A549 (cell line): Measurements from ENCODE around the gene ADAMTS1. TPM values are rescaled to one million over a fixed set of nuclear protein-coding genes. Genes with fewer than 3 reads are reported as not detected.

Experiments used
- ATAC-seq, 2 experiments: fragments of 200-7000 bp in 1 of 2; fragments of >200 bp in 1 of 2; cut with Nextera tagmentation in 1 of 2; cut with Tn5 transposase in 1 of 2; 3 replicates each; pipeline versions ENCODE4 v1.8.0 to v1.9.1; 2018 to 2020; ENCODE audit warnings: mild to moderate bottlenecking in 1 of 2, moderate library complexity in 1 of 2
- CTCF ChIA-PET: fragments of 300-600 bp; sonication (Branson Sonifier 250); formaldehyde crosslinking; extraction: SDS; loops from one replicate; lab custom pipeline; 2021; ENCODE audit warnings: antibody characterized with exemption, inconsistent platforms; lab: Yijun Ruan, JAX
- POLR2A ChIA-PET: fragments of 350-600 bp; formaldehyde crosslinking; extraction: SDS; loops from one replicate; lab custom pipeline; 2021; ENCODE audit warnings: antibody characterized with exemption, inconsistent platforms; lab: Yijun Ruan, JAX
- DNase-seq, 2 experiments: peaks; one replicate each; pipeline versions ENCODE4 v3.0.0 to v3.0.0-alpha.2; 2011 to 2016; ENCODE audit warnings: low read depth in 1 of 2, low spot score in 1 of 2
- FAIRE-seq: peaks from 2 replicates; lab custom pipeline; 2011; peaks lifted over from hg19 to GRCh38; lab: Jason Lieb, UNC
- H3K27ac ChIP-seq, 2 experiments: fragments of >200 bp; sonication (Bioruptor Twin); formaldehyde crosslinking; 3 replicates each; pipeline ENCODE4 v1.5.1; 2016 to 2017
- H3K4me1 ChIP-seq: fragments of >200 bp; sonication (Bioruptor Twin); formaldehyde crosslinking; 3 replicates; pipeline ENCODE4 v1.6.1; 2016
- H3K4me2 ChIP-seq: fragments of >200 bp; sonication (Bioruptor Twin); formaldehyde crosslinking; 3 replicates; pipeline ENCODE4 v1.6.1; 2016
- H3K4me3 ChIP-seq: fragments of >200 bp; sonication (Bioruptor Twin); formaldehyde crosslinking; 3 replicates; pipeline ENCODE4 v1.5.1; 2016
- H3K9me3 ChIP-seq: fragments of >200 bp; sonication (Bioruptor Twin); formaldehyde crosslinking; 3 replicates; pipeline ENCODE4 v1.6.1; 2016
- CBX8 ChIP-seq: fragments of 200-600 bp; sonication (generic); IDR thresholded peaks from 2 replicates; pipeline ENCODE4 v1.6.1; 2016
- CHD2 ChIP-seq: fragments of 150-350 bp; IDR thresholded peaks from 2 replicates; pipeline ENCODE4 v1.6.1; 2014; ENCODE audit warnings: low read length; ENCODE audit not compliant: partially characterized antibody
- CHD4 ChIP-seq: fragments of 200-600 bp; sonication (generic); IDR thresholded peaks from 2 replicates; pipeline ENCODE4 v1.6.1; 2016; ENCODE audit warnings: antibody characterized with exemption, mild to moderate bottlenecking, borderline replicate concordance
- CTCF ChIP-seq: fragments of >200 bp; sonication (Bioruptor Twin); formaldehyde crosslinking; IDR thresholded peaks from 3 replicates; pipeline ENCODE4 v1.5.1; 2016
- ELK1 ChIP-seq: fragments of 150-350 bp; IDR thresholded peaks from 2 replicates; pipeline ENCODE4 v1.6.1; 2014; ENCODE audit warnings: low read depth, mild to moderate bottlenecking, low read length
- EP300 ChIP-seq, 2 experiments: fragments of >200 bp; sonication (Bioruptor Twin); formaldehyde crosslinking; IDR thresholded peaks; 2 replicates in 1 of 2; 3 replicates in 1 of 2; pipeline ENCODE4 v1.6.1; 2016 to 2017
- FOSL2 ChIP-seq, 2 experiments: fragments of 450-650 bp in 1 of 2; fragments of >200 bp in 1 of 2; sonication (Bioruptor Twin) in 1 of 2; formaldehyde crosslinking; IDR thresholded peaks; 2 replicates each; pipeline versions ENCODE4 v1.5.0 to v1.6.1; 2016 to 2020; ENCODE audit warnings: mild to moderate bottlenecking in 1 of 2, moderate library complexity in 1 of 2
- GATA3 ChIP-seq: IDR thresholded peaks from 2 replicates; pipeline ENCODE4 v1.6.1; 2012; ENCODE audit warnings: borderline replicate concordance
- HOXA7 ChIP-seq: fragments of 250-450 bp; sonication (Bioruptor Pico); IDR thresholded peaks from 2 replicates; pipeline ENCODE4 v1.5.0; 2020; ENCODE audit warnings: mild to moderate bottlenecking, moderate library complexity
- HOXB13 ChIP-seq: fragments of 250-450 bp; sonication (Bioruptor Pico); IDR thresholded peaks from 2 replicates; pipeline ENCODE4 v1.5.0; 2020; ENCODE audit warnings: low read depth, mild to moderate bottlenecking, moderate library complexity
- JUN ChIP-seq, 2 experiments: fragments of >200 bp; sonication (Bioruptor Twin); formaldehyde crosslinking; IDR thresholded peaks; 2 replicates in 1 of 2; 3 replicates in 1 of 2; pipeline ENCODE4 v1.6.1; 2016 to 2017
- KDM1A ChIP-seq: fragments of 200-600 bp; sonication (generic); IDR thresholded peaks from 2 replicates; pipeline ENCODE4 v1.6.1; 2016; ENCODE audit warnings: low read depth, mild to moderate bottlenecking
- MAFK ChIP-seq: fragments of 450-650 bp; IDR thresholded peaks from 2 replicates; pipeline ENCODE4 v1.6.1; 2014; ENCODE audit not compliant: partially characterized antibody
- MAX ChIP-seq: IDR thresholded peaks from 2 replicates; pipeline ENCODE4 v1.6.1; 2012
- MAZ ChIP-seq: fragments of 150-350 bp; IDR thresholded peaks from 2 replicates; pipeline ENCODE4 v1.6.1; 2014; ENCODE audit warnings: antibody characterized with exemption, low read depth, low read length, borderline replicate concordance
- NFE2L2 ChIP-seq: fragments of 150-350 bp; conservative IDR thresholded peaks from 2 replicates; pipeline ENCODE4 v1.6.1; 2014; ENCODE audit warnings: low read length
- POLR2AphosphoS2 ChIP-seq: conservative IDR thresholded peaks from 2 replicates; pipeline ENCODE4 v1.6.1; 2012; ENCODE audit warnings: low read length, improper control_type of control experiment, inconsistent platforms
- RARB ChIP-seq: fragments of 250-450 bp; sonication (Bioruptor Pico); IDR thresholded peaks from 2 replicates; pipeline ENCODE4 v1.8.0; 2021; ENCODE audit warnings: mild to moderate bottlenecking, moderate library complexity
- RCOR1 ChIP-seq: fragments of 150-350 bp; IDR thresholded peaks from 2 replicates; pipeline ENCODE4 v1.6.1; 2014; ENCODE audit warnings: antibody characterized with exemption, low read length, low read depth
- SMC3 ChIP-seq: fragments of >200 bp; sonication (Bioruptor Twin); formaldehyde crosslinking; IDR thresholded peaks from 3 replicates; pipeline ENCODE4 v1.6.1; 2018; ENCODE audit warnings: inconsistent platforms
- WGBS: methylation state at CpG from one replicate; pipeline ENCODE4 v1.1.6; 2017; ENCODE audit errors: missing lambda C conversion rate; 5-methylcytosine and 5-hydroxymethylcytosine counted together
- polyA plus RNA-seq, 4 experiments: library from polyadenylated mRNA; depleted of rRNA in 3 of 4; stranded (reverse); fragments of >200 nt; fragmentation: RNase III in 1 of 4; extraction: RNeasy Plus Mini Kit Qiagen cat#74134 plus additional on column Dnase treatment in 1 of 4; gene quantifications; 2 replicates in 3 of 4; 3 replicates in 1 of 4; pipeline ENCODE4 v1.2.3, GENCODE V29; 2011 to 2017

The ADAMTS1 gene
- polyA plus RNA-seq, 2 of the 4 experiments (the other 2 are of a cell fraction) = 0.17 TPM

- Histone ChIP-seq H3K9me3 (no peaks in the 10 kb centered on the region), H3K4me3 (no peak overlapping the region), H3K4me1 (no peaks in the 10 kb centered on the region), H3K27ac (no peak overlapping the region), H3K4me2 (peak overlapping the region; percentile 22; the same call in 1 of the 3 replicates)
- TF ChIP-seq FOSL2 (IDR thresholded peaks at IDR 0.05) (no peak), FOSL2 (CRISPR knock-in tag; IDR thresholded peaks at IDR 0.05) (0 out of 2 replicates have a peak, but pooled peaks have one; percentile 28), EP300 (IDR thresholded peaks at IDR 0.05) (no peak), CTCF (no peak)
- DNase-seq (peak; percentile 4 to 55), FAIRE-seq (no peak), ATAC-seq (peak; percentile 58 to 81; a peak in 5 of 6 replicates)
- 2% methylated on average over 6 of the region's 6 CpGs for WGBS
- ChIA-PET POLR2A (no interaction called here), CTCF (no interaction called here)
These were observed 49.3 kb downstream of the ADAMTS1 start for GRCh38 chr21:26795866-26796329.

GRCh38 chr21:26795412-26795805 is 49.8 kb downstream of the ADAMTS1 start:
- TF ChIP-seq POLR2AphosphoS2 = no peak
- TF ChIP-seq NFE2L2 = no peak
- no peak for TF ChIP-seq RARB (CRISPR knock-in tag)
- no peak for TF ChIP-seq CHD4
- no peak for TF ChIP-seq RCOR1
- TF ChIP-seq MAZ = no peak
- TF ChIP-seq HOXB13 (CRISPR knock-in tag) = no peak
- TF ChIP-seq GATA3 = no peak
- no peak for TF ChIP-seq CBX8
- no peak for TF ChIP-seq ELK1
- no peak for TF ChIP-seq JUN (IDR thresholded peaks at IDR 0.05)
- ChIA-PET CTCF (no interaction called here), POLR2A (no interaction called here)
- Histone ChIP-seq H3K4me3 (no peak overlapping the region), H3K4me2 (peak overlapping the region; percentile 22; the same call in 1 of the 3 replicates), H3K9me3 (no peaks in the 10 kb centered on the region), H3K4me1 (no peaks in the 10 kb centered on the region), H3K27ac (no peak overlapping the region)
- ATAC-seq (no peak), DNase-seq (no peak), FAIRE-seq (no peak)
- WGBS = 54% methylated on average over 10 of the region's 10 CpGs

- FAIRE-seq (no peak), ATAC-seq (no peak)
- no peak overlapping the region for H3K4me3 ChIP-seq
- TF ChIP-seq CHD2 (no peak), MAX (no peak), MAFK (no peak), KDM1A (no peak), SMC3 (no peak), HOXA7 (no peak)
- TF ChIP-seq, all 56 proteins: peak for 0
- CTCF ChIA-PET = no interaction called here
- POLR2A ChIA-PET = no interaction called here
- DNase-seq = no peak
- no peak overlapping the region for H3K4me2 ChIP-seq
- H3K9me3 ChIP-seq = no peaks in the 10 kb centered on the region
- H3K4me1 ChIP-seq = no peaks in the 10 kb centered on the region
- H3K27ac ChIP-seq = no peak overlapping the region
- whole genome bisulfite sequencing = 44% methylated on average over 5 of the region's 5 CpGs
These were observed 50.4 kb downstream of the ADAMTS1 start for GRCh38 chr21:26794597-26795411.
